IPS-NIHi7 (cell line): ENCODE results near the gene CDKL2.
"Not testable (repeated sequence)": the region's sequence is repeated elsewhere in the genome, so short reads cannot be mapped to it uniquely, and the experiment has no call there.

Source experiments
- DNase-seq: peaks from one replicate; pipeline ENCODE4 v3.0.0; 2012; ENCODE audit warnings: mixed read lengths; ENCODE audit errors: extremely low spot score

CDKL2 gene

GRCh38 chr4:75630174-75630936 is at the start of gene CDKL2:
TSS of gene CDKL2 (minus strand) at chr4:75630528. CDS start at chr4:75625988, 4,540 bp downstream.
- DNase-seq, result peak; percentile 98

GRCh38 chr4:75678965-75679364 is 48.6 kb upstream of the CDKL2 start:
- no peak for DNase-seq

- DNase-seq, result no peak
Observed at GRCh38 chr4:75678473-75678872, 48.1 kb upstream of the CDKL2 start.

- DNase-seq, result no peak
Observed at GRCh38 chr4:75675004-75675531, 44.7 kb upstream of the CDKL2 start.

DNA sequence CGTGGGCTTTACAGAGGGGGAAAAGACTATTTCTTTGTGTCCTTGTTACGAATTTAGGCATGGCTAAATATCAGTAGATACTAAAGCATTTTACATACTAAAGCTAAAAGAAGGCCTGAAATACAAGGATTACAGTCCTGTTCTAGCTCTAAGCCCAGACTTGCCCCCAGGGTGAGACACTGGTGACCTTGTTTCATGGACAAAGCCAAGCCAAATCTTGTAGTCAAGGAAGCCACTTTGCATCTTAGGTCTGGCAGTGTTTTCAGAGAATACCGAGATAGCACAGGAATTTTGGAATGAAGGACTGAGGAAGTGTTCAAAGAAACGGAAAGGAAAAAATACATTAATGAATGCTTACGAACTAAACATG is 43.6 kb upstream of the CDKL2 start:
- no peak for DNase-seq

- DNase-seq, result peak; percentile 99
Observed at GRCh38 chr4:75673027-75673958, 43.0 kb upstream of the CDKL2 start, which contains the start of gene G3BP2. TSS of gene G3BP2 (minus strand) at chr4:75673411. CDS start at chr4:75662025, 11,386 bp downstream.

GRCh38 chr4:75672461-75673026 is 42.2 kb upstream of the CDKL2 start:
- peak; percentile 27 for DNase-seq

- no peak for DNase-seq
Observed at GRCh38 chr4:75671802-75672421, 41.6 kb upstream of the CDKL2 start.

GRCh38 chr4:75668596-75668995 is 38.3 kb upstream of the CDKL2 start:
- no peak for DNase-seq

- DNase-seq, result not testable (repeated sequence)
Observed at GRCh38 chr4:75667636-75668035, 37.3 kb upstream of the CDKL2 start.

GRCh38 chr4:75666299-75666698 is 36.0 kb upstream of the CDKL2 start:
- DNase-seq, result no peak

- DNase-seq, result not testable (repeated sequence)
Observed at GRCh38 chr4:75664604-75665003, 34.3 kb upstream of the CDKL2 start.

- DNase-seq, result no peak
Observed at GRCh38 chr4:75662626-75663025, 32.3 kb upstream of the CDKL2 start.

DNA sequence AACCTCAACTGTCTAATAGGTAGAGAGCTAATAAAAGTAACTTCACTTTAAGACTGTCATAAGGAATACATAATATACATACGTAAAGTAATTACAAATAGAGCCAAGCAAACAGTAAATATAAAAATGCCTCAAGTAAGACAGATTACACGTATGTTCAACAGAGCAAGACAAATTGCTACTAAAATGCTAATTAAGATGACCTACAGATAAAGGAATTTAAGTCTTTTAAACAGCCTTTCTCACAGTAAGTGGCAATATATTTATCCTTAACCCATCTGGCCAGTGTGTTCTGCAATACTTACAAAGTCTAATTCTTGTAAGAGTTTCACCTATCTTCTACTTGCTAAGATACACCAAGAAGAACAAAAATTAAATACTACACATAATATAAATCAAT is 30.2 kb upstream of the CDKL2 start:
- no peak for DNase-seq

- DNase-seq, result no peak
Observed at GRCh38 chr4:75659512-75660031, 29.2 kb upstream of the CDKL2 start.

- no peak for DNase-seq
Observed at GRCh38 chr4:75658876-75659275, 28.5 kb upstream of the CDKL2 start.

DNA sequence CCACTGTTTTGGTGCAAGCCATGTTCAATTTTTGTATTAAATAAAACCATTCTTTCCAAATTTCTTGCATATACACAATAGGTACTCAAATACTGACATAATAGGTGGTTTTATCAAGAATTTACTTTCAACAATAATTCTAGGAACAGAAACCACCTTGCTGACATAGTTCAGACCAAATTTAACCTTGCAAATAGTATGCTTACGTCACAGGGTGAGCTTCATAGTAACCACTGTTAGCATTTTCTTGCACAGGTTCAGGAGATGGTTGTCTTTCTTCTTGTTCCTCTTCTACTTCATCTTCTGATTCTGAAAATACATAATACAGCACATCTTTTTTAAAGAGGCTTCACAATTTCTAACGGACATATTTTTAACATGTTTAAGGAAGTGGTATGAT is 25.2 kb upstream of the CDKL2 start:
- no peak for DNase-seq

DNA sequence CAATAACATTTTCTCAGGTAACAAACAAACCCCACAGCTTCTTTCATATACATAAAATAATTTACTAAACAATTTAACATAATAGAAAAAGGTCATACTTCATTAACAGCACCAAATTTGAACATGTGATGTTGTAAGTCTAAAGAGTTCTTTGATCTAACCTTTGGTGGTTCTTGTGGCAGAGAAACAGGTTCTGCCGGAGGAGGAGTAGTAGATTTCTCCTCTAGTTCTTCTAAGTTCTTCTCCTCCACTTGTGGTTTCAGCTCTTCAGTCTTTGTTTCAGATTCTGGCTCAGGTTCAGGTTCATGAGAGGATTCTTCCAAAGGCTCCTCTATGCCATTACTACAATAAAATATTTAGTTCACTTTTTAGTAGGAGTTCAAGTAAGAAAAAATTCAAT is 24.6 kb upstream of the CDKL2 start:
- DNase-seq, result no peak

DNA sequence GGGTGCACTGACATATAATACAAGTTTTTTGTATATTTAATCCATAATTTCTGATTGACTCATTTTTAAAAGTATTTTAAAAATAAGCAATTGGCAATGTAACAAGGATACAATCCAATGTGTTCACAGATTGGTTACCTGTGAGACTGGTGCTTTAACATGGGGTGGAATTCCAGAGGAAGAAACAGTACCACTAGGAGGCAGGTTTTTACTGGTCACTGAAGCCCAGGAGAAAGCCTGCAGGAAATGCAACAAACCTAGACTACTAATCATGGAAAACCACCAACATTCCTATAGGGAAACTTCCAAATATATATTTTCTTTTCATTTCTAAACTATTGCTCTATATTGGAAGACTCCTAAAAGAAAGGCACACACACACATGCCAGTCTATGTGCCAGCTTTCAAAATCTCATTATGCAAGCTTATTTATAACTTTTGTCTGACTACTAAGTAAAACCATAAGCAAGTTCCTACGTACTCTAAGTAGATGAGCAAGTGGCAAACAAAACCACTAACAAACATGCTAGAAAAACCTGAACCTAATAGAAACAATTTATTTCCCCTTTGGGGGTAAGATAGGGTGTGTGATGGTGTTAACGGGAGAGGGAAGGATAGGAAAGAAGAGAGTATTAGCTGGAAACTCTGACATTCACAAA is 23.6 kb upstream of the CDKL2 start:
- peak; percentile 49 for DNase-seq

GRCh38 chr4:75644095-75644494 is 13.8 kb upstream of the CDKL2 start:
- no peak for DNase-seq

DNA sequence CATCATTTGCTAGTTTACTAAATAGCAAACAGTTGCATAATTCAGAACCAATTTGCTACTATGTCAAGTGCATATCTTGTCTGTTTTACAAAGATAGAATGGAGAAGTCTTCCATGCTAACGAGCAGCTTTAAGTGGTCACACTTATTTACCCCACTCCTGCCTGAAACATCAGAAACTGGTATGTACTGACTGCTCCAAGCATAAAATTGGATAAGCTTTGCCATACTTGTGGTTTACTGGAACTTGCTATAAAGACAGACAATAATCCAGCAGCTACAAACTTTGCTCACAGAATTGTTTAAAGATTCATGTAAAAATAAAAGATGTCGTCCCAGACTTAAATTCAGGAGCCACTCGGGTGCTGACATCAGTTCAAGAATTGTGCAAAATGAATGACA is 13.3 kb upstream of the CDKL2 start:
- DNase-seq, result no peak
